ENCODE data around the gene PARP16.

DNA sequence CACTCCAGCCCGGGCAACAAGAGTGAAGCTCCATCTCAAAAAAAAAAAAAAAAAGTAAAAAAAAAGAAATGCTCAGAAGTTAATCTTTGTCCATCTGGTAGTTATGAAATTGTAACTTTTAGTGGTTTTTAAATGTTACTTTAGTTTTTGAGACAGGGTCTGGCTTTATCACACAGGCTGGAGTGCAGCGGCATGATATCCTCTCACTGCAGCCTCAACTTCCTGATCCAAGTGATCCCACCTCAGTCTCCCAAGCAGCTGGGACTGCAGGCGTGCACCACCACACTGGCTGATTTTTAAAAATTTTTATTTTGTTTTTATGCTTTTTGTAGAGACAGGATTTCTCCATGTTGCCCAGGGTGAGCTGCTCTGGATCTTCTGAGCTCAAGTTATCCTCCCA is 19.1 kb upstream of the PARP16 start:
- TF ChIP-seq EZH2 (IDR thresholded peaks at IDR 0.05; ENCODE audit: borderline replicate concordance, low read depth, low read length, severe bottlenecking): no peak
- no peak for TF ChIP-seq CTCF (IDR thresholded peaks at IDR 0.05; ENCODE audit: borderline replicate concordance, extremely low read depth, low read length, poor library complexity, severe bottlenecking)

Measured in DND-41 (cell line).